Vagina (tissue), 2 donors: ENCODE results near the gene MYO1C.

Source experiments
- CTCF ChIP-seq, 3 experiments: fragments of 450-650 bp in 2 of 3; fragments of 200-600 bp in 1 of 3; sonication (generic) in 1 of 3; IDR thresholded peaks; one replicate each; pipeline ENCODE4 v1.5.1; 2017 to 2019; ENCODE audit warnings: antibody characterized with exemption in 3 of 3, mild to moderate bottlenecking in 2 of 3, moderate library complexity in 2 of 3
- POLR2A ChIP-seq, 2 donors: fragments of 450-650 bp; IDR thresholded peaks; one replicate each; pipeline ENCODE4 v1.6.1; 2017; ENCODE audit warnings: antibody characterized with exemption in 2 of 2, mild to moderate bottlenecking in 2 of 2, moderate library complexity in 2 of 2
- POLR2AphosphoS5 ChIP-seq, 2 donors: sonication (generic); formaldehyde crosslinking; IDR thresholded peaks; one replicate each; pipeline ENCODE4 v1.9.0; 2017; ENCODE audit warnings: antibody characterized with exemption in 2 of 2, mild to moderate bottlenecking in 2 of 2, low read depth in 1 of 2; ENCODE audit not compliant: insufficient read depth in 1 of 2

GRCh38 chr17:1473170-1473569 is 19.3 kb downstream of the MYO1C start:
- TF ChIP-seq CTCF (IDR thresholded peaks at IDR 0.05): no peak
- no peak for TF ChIP-seq POLR2AphosphoS5 (IDR thresholded peaks at IDR 0.05; ENCODE audit: insufficient read depth in 1 of 2, low read depth in 1 of 2)
- TF ChIP-seq POLR2A (IDR thresholded peaks at IDR 0.05): no peak
